ENCODE results near the gene DOCK9. TPM values are rescaled to one million over a fixed set of nuclear protein-coding genes. Genes with fewer than 3 reads are reported as not detected.

DOCK9 gene
- total and polyA plus RNA-seq, 2 donors (not counting 1 experiment from before 2014, with no cell fraction given): 18.5 to 28.0 TPM

- DNase-seq: no peak
- Mint-ChIP-seq H3K9me3 (ENCODE audit: insufficient read depth) (no peaks in the 10 kb centered on the region), H3K27me3 (no peaks in the 10 kb centered on the region), H3K4me3 (no peak overlapping the region), H3K4me1 (peaks cover 12% of the 10 kb centered on the region), H3K27ac (no peak overlapping the region)
- no peak for TF ChIP-seq EZH2 (IDR thresholded peaks at IDR 0.05; ENCODE audit: borderline replicate concordance, insufficient read depth, low read depth, low read length, poor library complexity, severe bottlenecking)
- TF ChIP-seq, protein P1, sequence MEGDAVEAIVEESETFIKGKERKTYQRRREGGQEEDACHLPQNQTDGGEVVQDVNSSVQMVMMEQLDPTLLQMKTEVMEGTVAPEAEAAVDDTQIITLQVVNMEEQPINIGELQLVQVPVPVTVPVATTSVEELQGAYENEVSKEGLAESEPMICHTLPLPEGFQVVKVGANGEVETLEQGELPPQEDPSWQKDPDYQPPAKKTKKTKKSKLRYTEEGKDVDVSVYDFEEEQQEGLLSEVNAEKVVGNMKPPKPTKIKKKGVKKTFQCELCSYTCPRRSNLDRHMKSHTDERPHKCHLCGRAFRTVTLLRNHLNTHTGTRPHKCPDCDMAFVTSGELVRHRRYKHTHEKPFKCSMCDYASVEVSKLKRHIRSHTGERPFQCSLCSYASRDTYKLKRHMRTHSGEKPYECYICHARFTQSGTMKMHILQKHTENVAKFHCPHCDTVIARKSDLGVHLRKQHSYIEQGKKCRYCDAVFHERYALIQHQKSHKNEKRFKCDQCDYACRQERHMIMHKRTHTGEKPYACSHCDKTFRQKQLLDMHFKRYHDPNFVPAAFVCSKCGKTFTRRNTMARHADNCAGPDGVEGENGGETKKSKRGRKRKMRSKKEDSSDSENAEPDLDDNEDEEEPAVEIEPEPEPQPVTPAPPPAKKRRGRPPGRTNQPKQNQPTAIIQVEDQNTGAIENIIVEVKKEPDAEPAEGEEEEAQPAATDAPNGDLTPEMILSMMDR (IDR thresholded peaks at IDR 0.05): no peak
- Histone ChIP-seq H3K4me1 (ENCODE audit: control insufficient read depth in 2 of 2, insufficient read depth in 2 of 2, low read length in 2 of 2) (peaks cover 7 to 16% of the 10 kb centered on the region in 2 donors), H3K4me3 (ENCODE audit: control extremely low read depth in 1 of 5, extremely low read depth in 1 of 5, insufficient read depth in 1 of 5, low read depth in 2 of 5, low read length in 4 of 5) (no peak overlapping the region), H2AFZ (ENCODE audit: insufficient read depth, low read depth, low read length, poor library complexity, severe bottlenecking) (no peak overlapping the region), H3K27ac (ENCODE audit: low read length in 2 of 2) (no peak overlapping the region), H3K9me3 (ENCODE audit: control extremely low read depth in 1 of 3, control insufficient read depth in 2 of 3, insufficient read depth in 1 of 3, low read length in 2 of 3) (no peaks in the 10 kb centered on the region), H3K27me3 (replicated peaks in 1 of 4; ENCODE audit: control extremely low read depth in 1 of 4, control insufficient read depth in 3 of 4, insufficient read depth in 4 of 4, low read length in 3 of 4) (no peaks in the 10 kb centered on the region), H3K4me2 (replicated peaks; ENCODE audit: low read depth, low read length, poor library complexity, severe bottlenecking) (no peak overlapping the region), H4K20me1 (ENCODE audit: control insufficient read depth, insufficient read depth, low read length, poor library complexity, severe bottlenecking) (no peaks in the 10 kb centered on the region), H3K79me2 (ENCODE audit: control insufficient read depth, insufficient read depth, low read length) (no peaks in the 10 kb centered on the region), H3K36me3 (replicated peaks in 1 of 2; ENCODE audit: control extremely low read depth in 1 of 2, control insufficient read depth in 1 of 2, extremely low read depth in 1 of 2, insufficient read depth in 2 of 2, low read length in 1 of 2) (peaks cover 0 to 4% of the 10 kb centered on the region in 2 experiments), H3K9ac (ENCODE audit: low read length) (no peak overlapping the region)
- no peak for ATAC-seq (ENCODE audit: low read depth)
- no CpG with 5 or more reads among the region's 3 CpGs for WGBS (ENCODE audit: insufficient coverage)
- intact Hi-C loops (cut with micrococcal nuclease): no loop called here
- ChIA-PET POLR2A (no interaction called here), CTCF (no interaction called here)
Observed at GRCh38 chr13:98892077-98892476, 85.8 kb downstream of the DOCK9 start.

DNA sequence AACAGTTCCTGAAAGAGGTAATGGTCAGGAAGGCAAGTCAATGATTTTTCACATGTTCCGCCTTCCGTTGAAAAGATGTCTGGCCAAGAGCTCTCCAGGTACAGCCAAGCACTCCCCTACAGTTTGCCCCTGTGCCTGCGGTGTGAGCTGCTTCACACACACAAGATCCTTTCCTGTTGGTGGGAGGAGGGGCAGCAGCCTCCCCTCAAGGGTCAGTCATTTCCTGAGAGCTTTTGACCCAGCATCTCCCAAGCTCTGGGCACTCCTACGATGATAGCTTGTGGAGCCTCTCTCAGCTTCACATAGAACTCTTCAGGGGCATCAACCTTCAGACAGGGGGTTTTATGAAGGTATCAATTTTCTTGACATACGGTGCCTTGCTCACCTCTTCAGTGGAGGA lies 86.9 kb downstream of the DOCK9 start:
- no peak overlapping the region for H2AFZ ChIP-seq (ENCODE audit: insufficient read depth, low read depth, low read length, poor library complexity, severe bottlenecking)
- H3K4me3 ChIP-seq (ENCODE audit: control extremely low read depth in 1 of 5, extremely low read depth in 1 of 5, insufficient read depth in 1 of 5, low read depth in 2 of 5, low read length in 4 of 5): no peak overlapping the region
- 100% methylated on average over 2 of the region's 5 CpGs for WGBS (ENCODE audit: insufficient coverage)
- no peak for ATAC-seq (ENCODE audit: low read depth)
- Mint-ChIP-seq H3K9me3 (ENCODE audit: insufficient read depth) (no peaks in the 10 kb centered on the region), H3K4me1 (peaks cover 9% of the 10 kb centered on the region), H3K27ac (no peak overlapping the region), H3K27me3 (no peaks in the 10 kb centered on the region), H3K4me3 (no peak overlapping the region)
- CTCF ChIA-PET: no interaction called here
- H3K36me3 ChIP-seq (replicated peaks in 1 of 2; ENCODE audit: control extremely low read depth in 1 of 2, control insufficient read depth in 1 of 2, extremely low read depth in 1 of 2, insufficient read depth in 2 of 2, low read length in 1 of 2): peaks cover 0 to 2% of the 10 kb centered on the region in 2 experiments
- intact Hi-C loops (cut with micrococcal nuclease): no loop called here
- H3K27me3 ChIP-seq (replicated peaks in 1 of 4; ENCODE audit: control extremely low read depth in 1 of 4, control insufficient read depth in 3 of 4, insufficient read depth in 4 of 4, low read length in 3 of 4): no peaks in the 10 kb centered on the region
- no peaks in the 10 kb centered on the region for H3K9me3 ChIP-seq (ENCODE audit: control extremely low read depth in 1 of 3, control insufficient read depth in 2 of 3, insufficient read depth in 1 of 3, low read length in 2 of 3)
- H3K79me2 ChIP-seq (ENCODE audit: control insufficient read depth, insufficient read depth, low read length): no peaks in the 10 kb centered on the region
- DNase-seq: no peak
- TF ChIP-seq, protein P1 (IDR thresholded peaks at IDR 0.05): no peak
- no peak for TF ChIP-seq EZH2 (IDR thresholded peaks at IDR 0.05; ENCODE audit: borderline replicate concordance, insufficient read depth, low read depth, low read length, poor library complexity, severe bottlenecking)
- no peak overlapping the region for H3K9ac ChIP-seq (ENCODE audit: low read length)
- H3K4me1 ChIP-seq (ENCODE audit: control insufficient read depth in 2 of 2, insufficient read depth in 2 of 2, low read length in 2 of 2): peaks cover 7 to 11% of the 10 kb centered on the region in 2 donors
- no peak overlapping the region for H3K4me2 ChIP-seq (replicated peaks; ENCODE audit: low read depth, low read length, poor library complexity, severe bottlenecking)
- H3K27ac ChIP-seq (ENCODE audit: low read length in 2 of 2): no peak overlapping the region
- H4K20me1 ChIP-seq (ENCODE audit: control insufficient read depth, insufficient read depth, low read length, poor library complexity, severe bottlenecking): no peaks in the 10 kb centered on the region
- POLR2A ChIA-PET: no interaction called here
